DMS53 treated with DMSO at 0.1 percent for 48 hours (cell line): ENCODE results near the gene MC2R.
"Not testable (repeated sequence)": the region's sequence is repeated elsewhere in the genome, so short reads cannot be mapped to it uniquely, and the experiment has no call there.

Experiments
- DNase-seq: peaks from one replicate; lab custom pipeline; 2025; ENCODE audit not compliant: unreplicated experiment; lab: John Stamatoyannopoulos, UW

Gene MC2R

DNA sequence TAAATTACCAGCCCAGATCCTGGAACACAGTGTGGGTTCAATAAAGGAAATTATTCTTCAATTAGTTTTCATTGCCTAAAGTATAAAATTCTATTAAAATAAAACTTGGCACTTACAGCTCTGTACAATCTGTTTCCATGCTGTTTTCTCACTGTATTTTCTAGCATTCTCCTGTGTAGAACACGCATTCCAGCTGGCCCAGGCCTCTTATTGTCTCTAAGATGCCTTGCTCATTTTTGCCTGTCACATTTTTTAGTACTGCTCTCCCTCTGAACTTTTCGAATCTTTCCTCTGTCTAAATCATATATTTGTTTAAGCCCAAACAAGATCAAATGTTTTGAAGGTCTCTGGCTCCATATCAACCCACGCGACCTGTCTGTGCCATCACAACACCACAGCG lies 20.8 kb downstream of the MC2R start:
- DNase-seq, result no peak

GRCh38 chr18:13893418-13893760 lies 21.9 kb downstream of the MC2R start:
- no peak for DNase-seq

- no peak for DNase-seq
Observed at GRCh38 chr18:13892098-13892497, 23.2 kb downstream of the MC2R start.

DNA sequence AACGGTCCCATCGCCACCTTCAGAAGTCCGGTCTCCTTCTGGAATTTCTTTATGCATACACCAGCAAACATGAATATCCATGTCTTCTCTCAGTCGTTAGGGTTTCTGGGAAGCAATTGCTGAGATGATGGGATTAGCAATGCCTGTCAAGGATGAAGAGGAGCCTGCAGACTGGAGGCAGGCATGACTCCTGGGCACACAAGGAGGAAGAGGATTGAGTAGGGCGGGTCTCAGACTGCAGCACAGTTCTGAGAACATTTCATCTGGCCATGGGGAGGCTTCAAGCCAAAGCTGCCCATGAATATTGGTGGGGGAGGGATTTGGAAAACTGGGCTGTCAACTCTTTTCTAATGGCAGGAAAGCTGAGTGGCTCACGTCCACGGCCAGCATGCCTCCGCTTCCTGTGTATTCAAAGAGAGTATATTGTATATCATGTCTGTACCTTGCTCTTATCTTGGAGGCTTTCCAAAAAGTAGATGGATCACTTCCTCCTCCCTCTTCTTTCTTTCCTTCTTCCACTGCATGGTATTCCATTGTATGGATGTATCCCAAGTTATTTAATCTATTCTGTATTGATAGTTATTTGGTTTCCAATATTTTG lies 24.5 kb downstream of the MC2R start:
- no peak for DNase-seq

DNA sequence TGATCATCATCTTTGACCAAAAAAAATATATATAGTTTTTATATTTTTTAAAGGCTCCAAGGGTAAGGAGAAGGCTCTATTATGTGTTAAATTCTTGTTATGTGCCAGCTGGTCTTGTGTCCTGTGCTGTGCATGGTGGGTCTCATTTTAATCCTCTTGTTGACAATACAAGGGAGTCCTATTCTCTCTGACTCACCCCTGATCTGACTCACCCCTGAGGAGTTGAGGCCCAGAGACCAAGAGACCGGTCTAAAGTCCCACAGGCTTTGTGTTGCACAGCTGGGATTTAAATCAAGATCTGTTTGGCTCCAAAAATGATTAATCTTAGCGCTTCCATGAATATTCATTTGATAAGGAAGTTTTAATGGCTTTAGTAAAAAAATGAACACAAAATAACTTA lies 25.7 kb downstream of the MC2R start:
- no peak for DNase-seq

- no peak for DNase-seq
Observed at GRCh38 chr18:13888191-13888716, 27.1 kb downstream of the MC2R start.

- no peak for DNase-seq
Observed at GRCh38 chr18:13885009-13885408, 30.3 kb downstream of the MC2R start.

DNA sequence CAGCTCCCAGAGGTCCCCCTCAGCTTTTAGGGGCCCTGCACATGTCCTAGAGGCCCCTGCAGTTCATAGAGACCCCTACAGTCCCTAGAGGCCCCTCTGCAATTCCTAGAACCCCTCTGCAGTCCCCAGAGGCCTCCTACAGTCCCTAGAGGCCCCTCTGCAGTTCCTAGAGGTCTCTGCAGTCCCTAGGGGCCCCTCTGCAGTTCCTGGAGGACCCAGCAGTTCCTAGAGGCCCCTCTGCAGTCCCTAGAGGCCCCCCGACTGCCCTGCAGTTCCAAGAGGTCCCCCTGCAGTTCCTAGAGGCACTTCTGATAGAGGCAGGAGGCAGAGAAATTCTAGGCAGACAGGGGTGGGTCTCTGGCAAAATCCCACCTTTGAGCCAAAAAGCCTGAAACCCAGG lies 35.4 kb downstream of the MC2R start:
- DNase-seq, result no peak

DNA sequence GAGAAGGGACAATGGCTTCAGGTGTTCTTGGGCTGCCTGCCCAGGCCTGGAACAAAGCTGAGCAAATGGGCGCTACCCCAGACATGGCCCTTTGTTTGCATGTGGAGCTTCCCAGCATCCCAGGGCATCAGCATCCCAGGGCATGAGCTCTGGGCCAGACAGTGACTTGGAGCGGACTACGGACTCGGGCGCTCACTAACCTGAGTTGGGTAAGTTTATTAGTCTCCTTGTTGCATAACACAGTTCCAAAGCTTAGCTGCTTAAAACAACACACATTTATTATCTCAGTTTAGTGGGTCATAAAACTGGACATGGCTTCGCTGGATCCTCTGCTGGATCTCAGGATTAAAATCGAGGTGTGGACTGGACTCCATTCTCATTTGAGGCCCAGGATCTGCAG lies 35.8 kb downstream of the MC2R start:
- no peak for DNase-seq

GRCh38 chr18:13878857-13879256 lies 36.5 kb downstream of the MC2R start:
- no peak for DNase-seq

- no peak for DNase-seq
Observed at GRCh38 chr18:13877157-13877556, 38.2 kb downstream of the MC2R start.

DNA sequence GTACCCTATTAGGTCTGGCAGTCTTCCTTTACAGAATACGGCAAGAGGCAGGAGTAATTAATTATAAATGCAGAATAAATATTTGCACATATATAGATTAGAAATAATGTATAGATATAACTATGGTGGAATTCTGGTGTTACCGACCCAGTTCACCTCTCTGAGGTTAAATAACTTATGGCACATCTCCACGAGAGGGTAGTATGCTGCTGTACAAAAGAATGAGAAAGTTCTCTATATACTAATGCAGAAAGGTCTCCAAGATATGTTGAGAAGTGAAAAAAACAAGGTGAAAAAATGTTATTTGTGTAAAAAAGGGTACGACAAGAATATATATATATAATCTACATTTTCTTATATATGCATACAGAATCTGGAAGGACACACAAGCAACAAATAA lies 40.8 kb downstream of the MC2R start:
- no peak for DNase-seq

GRCh38 chr18:13872932-13873331 lies 42.4 kb downstream of the MC2R start:
- no peak for DNase-seq

DNA sequence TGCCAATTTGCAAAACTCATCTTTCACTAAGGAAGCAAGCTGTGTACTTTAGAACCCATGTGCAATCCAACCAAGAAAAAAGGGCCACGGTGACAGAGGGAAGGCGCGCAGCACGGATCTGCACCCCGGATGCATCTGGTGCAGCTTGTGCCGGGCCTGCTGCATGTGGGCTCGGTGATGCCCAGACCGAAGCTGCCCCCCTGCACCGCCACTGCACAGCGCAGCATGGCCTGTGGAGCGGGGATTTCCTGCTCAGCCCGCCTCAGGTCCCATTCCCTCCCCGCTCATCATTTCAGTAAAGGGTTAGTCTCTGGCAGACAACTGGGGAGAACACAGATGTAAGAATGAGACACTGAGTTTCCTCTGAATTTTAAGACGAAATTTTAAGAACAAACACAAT lies 43.0 kb downstream of the MC2R start:
- DNase-seq, result no peak

DNA sequence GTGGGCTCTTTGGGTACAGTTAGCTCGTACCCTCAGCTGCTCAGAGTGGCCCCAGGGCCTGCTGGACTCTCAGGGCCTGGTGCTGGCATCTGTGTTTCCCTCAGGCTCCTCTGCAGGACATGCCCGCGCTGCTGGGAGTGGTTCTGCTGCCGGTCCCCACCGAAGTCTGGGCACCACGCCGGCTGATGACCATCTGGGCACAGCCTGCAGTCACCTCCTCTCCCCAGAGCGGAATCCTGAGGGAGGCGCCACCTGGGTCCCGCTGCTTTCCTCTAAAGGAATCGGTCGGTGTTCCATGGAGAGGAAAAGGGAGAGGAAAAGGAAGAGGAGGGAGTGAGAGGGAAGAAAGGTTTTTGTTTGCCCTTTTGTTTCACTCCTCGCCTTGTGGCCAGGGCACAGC lies 43.6 kb downstream of the MC2R start:
- DNase-seq, result no peak

- DNase-seq, result no peak
Observed at GRCh38 chr18:13868501-13869271, 46.6 kb downstream of the MC2R start.

DNA sequence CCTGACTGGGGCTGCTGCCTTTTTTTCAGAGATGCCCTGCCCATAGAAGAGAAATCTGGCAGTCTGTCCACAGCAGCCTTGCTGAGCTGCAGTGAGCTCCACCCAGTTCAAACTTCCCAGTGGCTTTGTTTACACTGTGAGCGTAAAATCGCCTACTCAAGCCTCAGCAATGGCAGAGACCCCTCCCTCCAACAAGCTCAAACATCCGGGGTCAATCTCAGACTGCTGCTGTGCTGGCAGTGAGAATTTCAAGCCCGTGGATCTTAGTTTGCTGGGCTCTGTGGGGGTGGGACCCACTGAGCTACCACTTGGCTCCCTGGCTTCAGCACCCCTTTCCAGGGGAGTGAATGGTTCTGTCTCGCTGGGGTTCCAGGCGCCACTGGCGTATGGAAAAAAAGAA lies 52.4 kb downstream of the MC2R start:
- not testable (repeated sequence) for DNase-seq

- no peak for DNase-seq
Observed at GRCh38 chr18:13849791-13850190, 65.5 kb downstream of the MC2R start.

DNA sequence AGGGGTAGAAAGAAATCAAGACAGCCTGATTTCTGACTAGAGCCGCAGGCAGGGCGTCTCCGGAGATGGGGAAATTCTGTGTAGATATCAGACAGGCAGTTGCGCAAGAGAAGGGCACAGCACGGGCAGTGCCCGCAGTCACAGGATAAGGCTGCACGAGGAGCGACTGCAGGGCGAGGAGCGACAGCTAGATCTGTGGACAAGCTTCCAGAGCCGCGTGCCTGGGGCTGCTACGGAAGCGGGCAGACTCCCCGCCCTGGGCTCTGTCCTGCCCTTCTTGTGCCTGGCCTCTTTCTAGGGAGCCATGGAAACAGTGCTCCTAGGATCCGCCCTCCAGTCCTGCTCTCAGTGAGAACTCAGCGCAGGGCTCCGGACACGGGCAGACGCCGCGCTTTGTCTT lies 78.8 kb downstream of the MC2R start:
- DNase-seq, result no peak

DNA sequence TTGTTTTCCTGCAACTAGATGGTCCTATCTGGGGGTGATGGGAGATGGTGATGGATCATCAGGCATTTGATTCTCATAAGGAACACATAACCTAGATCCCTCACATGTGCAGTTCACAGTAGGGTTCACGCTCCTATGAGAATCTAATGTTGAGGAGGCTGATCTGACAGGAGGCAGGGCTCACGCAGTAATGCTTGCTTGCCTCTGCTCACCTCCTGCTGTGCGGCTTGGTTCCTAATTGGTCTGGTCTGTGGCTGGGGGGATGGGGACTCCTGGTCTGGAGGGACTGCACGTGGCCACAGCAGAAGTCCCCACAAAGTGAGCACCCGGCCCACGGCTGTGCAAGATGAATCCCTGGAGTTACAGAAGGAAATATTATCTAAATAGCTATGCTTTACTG lies 80.1 kb downstream of the MC2R start:
- no peak for DNase-seq

GRCh38 chr18:13834496-13835015 lies 80.8 kb downstream of the MC2R start:
- DNase-seq, result no peak
